NK-92 treated with Interleukin-12 subunit alpha and Interleukin-12 subunit beta, amount 100 ng/mL, for 24 hours (cell line): ENCODE results near the gene HCFC1.

Experiments
- DNase-seq: peaks from one replicate; lab custom pipeline; 2025; lab: John Stamatoyannopoulos, UW

Gene HCFC1

DNA sequence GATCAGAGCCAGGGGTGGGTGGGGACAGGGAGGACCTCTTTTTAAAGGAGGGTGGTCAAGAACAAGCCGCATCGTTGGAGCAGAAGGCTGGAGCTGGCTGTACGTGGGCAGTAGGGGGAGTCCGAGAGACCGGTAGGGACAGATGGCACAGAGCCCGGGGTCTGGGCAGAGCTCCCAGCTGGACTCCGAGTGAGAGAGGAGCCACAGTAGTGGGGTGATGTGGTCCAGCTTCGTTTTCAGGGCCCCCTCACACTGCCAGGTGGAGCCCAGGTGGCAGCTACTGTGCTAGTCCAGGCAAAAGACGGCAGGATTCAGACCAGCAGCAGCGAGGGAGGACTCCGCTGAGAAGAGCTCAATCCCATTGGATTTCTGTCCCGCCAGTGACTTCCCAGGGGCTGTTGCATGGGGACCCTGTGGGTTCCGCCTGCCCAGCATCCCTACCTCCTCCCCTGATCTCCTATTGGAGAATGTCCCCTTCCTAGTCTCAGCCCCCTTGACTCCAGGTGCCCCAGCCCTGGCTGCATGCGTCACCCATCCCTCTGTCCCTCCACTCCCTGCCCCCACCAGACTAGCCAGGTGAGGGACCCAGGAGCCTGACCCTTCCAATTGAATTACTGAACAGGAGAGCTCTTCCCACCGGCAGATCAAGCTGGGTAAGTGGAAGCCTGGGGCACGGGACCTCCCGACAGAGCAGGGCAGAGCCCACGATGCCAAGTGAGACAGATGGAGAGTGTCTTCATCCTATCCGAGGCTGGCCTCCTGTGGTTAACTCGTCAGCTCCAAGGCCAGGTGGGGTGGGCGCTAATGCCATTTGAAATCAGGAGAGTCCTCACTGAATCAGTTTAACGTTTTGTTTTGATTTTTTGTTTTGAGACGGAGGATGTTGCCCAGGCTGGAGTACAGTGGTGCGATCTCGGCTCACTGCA, 48.4 kb downstream of the HCFC1 start:
- DNase-seq = no peak

DNA sequence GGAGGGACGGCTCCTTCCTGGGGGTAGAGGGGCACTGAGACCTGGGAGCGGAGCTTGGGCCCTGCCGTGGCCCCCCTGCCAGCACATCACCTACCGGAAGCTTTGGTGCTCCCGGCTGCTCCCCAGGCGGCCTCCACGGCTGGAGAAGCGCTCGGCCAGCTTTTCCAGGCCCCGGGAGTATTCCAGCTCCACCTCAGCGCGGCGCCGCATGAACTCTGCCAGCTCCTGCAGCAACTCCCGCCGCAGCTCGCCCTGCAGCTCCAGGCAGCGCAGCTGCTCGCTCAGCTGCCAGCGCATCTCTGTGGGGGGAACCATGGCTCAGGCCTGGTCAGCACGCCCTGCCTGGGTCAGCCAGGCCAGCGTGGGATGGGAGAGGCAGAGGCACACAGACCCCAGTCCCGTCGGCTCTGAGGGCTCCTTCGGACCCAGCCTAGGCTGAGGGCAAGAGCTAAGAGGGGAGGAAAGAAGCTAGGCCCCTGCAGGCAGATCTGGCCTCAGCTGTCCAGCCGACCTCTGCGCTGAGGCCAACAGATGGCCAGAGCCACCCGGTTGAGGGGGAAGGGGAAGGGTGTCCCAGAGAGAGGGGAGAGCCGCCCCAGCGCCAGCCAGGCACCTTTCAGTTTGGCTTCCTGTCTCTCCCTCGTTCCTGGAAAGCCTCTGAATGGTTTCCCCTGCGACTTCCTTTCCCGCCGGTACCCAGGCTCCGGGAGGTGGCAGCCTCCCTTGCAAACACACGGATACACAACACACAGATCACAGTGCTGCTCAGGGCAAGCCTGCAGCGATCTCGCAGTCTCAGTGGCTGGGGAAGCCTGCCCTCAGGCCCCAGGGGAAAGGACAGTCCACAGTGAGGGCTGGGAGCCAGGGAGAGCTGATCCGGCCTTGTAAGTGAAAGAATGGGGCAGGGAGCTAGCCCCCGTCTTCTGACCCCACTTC, 49.8 kb downstream of the HCFC1 start:
- DNase-seq = no peak

DNA sequence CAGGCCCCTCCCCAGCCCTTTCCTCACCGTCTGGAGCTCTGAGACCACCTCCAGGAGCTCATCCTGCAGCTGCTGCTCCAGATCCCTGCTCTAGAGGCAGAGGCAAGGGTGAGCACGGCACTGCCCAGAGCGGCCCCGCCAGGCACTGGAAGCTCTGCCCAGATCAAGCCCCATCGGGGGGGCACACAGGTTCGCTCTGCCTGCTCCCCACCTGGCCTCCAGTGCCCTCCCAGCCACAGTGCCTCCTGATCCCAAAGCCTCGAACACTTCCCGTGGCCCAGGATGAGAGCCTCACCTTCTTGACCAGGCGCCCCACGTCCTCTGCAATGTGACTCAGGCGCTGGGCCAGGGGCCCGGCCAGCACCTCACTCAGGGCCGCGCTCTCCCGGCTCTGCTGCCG, 50.5 kb downstream of the HCFC1 start:
- DNase-seq = no peak

DNA sequence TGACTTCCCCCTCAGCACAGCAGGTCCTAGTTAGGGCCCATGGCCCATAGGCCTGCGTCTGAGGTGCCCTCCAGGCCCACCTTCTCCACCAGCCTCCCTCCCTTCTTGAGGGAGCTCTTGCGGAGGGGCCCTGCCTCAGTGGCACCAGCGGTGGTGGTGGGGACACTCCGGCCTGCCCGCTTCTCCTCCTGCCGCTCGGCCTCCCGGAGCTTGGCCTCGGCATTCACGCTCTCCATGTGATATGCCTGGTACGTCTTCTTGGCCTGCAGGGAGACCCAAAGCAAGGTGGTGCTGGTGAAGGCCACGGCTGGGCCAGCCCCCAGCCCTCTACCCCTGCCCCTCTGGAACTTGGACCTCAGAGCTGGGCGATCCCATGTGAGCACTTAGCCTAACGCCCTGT, 51.1 kb downstream of the HCFC1 start:
- no peak for DNase-seq

DNA sequence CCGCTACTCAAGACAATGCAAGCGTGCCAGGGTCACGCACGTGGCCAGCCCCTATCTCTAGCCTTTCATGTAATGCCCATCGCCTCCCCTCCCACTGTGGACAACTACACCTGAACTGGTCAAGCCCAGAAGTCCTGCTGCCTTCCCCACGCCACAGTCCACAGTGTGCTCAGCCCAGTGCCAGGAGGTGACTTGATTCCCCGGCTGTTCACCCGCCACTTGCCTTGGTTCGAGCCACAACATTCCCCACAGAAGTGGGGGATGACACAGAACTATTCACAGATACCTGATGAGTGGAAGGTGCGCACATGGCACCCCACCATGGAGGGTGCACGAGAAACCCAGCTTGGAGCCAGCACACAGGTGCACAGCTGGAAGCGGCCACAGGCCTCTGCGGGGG, 52.3 kb downstream of the HCFC1 start:
- DNase-seq = no peak

DNA sequence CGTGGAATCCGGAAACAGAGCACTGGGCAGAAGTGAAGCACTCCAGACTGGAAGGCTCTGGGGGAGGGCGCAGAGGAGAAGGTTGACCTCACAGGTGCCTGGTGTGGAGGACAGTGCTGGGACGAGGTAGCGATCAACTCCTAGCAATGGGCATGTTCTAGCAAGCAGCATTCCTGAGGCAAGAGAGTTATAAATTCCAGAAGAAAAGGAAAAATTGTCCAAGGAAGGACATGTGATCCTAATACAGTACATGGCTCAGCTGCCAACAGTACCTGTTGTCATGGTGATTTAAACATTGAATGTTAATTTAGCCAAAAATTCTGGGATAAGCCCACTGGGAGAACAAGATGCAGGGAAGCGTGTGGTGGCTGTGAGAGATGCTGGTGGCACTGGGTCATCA, 53.7 kb downstream of the HCFC1 start:
- no peak for DNase-seq

DNA sequence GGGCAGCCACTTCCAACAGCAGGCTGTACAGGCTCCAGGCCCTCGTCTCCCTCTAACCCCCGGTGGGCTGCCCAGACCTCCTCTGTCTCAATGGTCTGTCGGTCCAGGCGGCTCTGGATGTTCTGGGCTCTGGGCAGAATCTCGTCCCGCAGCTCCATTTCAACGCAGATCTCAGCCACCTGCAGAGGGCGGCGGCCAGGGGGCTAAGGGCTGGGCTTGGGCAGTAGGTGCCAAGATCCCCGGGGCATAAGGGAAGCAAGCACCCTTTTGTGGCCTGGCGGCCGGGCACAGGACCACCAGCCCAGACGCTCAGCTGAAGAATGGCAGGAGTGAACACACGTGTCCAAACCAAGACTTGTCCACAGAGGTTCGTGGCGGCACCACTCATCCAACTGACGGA, 57.9 kb downstream of the HCFC1 start:
- DNase-seq = no peak

DNA sequence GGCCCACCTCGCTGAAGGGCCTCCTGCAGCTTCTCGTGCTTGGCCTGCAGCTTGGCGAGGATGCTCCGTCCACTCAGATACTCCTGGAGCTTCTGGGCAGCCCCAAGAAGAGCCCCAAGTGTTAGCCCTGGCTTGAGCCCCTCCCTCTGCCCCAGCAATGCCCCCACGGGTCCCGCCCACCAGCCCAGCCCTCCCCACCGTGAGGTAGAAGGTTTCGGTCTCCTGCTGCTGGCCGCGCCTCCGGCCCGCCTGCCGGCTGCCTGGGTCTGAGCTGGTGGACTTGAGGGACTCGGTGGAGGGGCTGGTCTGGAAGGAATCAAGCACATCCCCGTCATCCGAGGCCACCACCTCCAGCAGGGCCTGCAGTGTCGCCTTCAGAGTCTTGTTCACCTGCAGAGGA, 58.4 kb downstream of the HCFC1 start:
- no peak for DNase-seq

DNA sequence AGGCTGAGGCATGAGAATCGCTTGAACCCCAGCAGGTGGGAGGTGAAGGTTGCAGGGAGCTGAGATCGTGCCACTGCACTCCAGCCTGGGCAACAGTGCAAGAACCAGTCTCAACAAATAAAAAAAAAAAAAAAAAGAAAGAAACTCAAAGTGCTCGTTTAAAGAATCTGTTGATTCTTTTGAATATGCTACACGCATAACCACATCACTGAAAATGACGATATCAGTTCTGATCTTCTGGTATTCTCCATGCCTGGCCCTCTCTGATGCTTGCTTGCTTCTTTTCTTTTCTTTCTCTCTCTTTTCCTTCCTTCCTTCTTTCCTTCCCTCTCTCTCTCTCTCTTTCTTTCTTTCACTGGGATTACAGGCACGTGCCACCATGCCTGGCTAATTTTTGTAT, 59.8 kb downstream of the HCFC1 start:
- no peak for DNase-seq

DNA sequence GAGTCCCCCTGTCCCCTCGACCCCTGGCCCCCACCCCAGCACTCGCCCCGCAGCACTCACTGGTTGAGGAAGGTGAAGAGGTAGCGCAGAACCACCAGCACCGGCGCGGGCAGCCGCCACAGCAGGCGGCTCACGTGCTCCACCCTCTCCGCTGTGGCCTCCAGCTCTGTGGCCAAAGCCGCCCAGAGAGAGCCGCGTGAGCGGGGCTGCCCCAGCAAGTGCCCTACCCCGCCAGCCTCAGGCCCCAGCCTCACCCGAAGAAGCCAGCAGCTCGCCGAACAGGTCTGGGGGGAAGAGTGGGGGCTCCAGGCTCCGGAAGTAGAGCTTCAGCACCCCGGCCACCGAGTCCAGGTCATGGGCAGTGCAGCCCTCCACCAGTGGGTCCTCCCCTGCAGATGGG, 61.2 kb downstream of the HCFC1 start:
- DNase-seq = no peak

DNA sequence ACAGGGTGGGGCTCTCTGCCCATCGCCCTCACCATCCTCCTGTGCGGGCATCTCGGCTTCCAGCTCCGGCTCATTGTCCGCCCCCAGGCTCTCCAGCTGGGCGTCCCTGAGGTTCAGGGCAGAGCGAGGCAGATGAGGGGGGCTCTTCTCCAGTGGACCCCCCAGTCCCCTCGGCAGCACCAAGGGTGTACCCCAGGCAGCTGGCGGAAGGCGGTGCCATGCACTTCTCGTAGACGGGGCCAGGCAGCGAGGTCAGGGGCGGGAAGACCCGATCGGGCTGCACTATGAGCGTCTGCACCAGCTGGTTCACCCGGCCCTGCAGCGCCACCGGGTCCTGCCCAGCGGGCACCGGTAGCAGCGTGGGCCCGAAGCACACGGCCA, 61.6 kb downstream of the HCFC1 start:
- DNase-seq = no peak

DNA sequence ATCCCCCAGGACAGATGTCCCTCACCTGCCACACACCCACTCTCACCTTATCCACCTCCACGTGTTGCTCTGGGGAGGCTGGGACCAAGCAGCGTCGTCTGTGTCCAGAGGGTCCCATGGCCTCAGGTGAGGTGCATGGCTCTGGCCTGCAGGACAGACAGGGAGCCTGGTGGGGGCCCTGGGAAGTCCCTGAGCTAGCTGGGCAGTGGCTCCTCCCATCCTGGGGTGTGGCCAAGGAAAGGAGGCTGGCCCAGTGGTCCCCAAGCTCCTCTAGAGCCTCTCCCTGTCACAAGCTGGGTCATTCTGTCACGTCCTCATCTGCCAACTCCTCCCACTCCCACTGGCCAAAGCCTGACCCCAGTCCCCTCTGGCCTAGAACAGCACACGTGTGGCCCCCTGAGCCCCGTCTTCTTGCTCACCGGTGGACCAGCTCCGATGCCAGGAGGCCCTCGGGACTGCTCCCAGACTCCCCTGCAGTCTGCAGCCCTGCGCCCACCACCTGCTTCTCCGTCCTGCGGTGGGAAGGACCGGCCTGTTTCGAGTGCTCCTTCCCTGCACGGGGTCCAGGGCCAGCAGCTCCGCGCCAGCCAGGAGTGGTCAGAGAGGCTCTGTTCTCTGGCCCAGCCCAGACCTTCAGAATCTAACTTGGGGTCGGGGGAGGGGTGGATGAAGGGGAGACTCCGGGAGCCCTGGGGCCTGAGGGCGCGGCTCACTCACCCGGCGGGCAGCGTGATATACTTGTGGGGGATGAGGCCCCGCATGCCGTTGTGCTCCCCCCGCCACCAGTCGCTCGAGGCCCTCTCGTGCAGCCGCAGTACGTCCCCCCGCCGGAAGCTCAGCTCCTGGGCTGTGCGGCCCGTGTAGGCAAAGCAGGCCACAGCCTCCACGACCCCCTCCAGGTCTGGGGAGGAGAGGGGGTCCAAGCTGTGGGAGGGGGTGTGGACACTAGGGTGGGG, 62.3 kb downstream of the HCFC1 start:
- no peak for DNase-seq

DNA sequence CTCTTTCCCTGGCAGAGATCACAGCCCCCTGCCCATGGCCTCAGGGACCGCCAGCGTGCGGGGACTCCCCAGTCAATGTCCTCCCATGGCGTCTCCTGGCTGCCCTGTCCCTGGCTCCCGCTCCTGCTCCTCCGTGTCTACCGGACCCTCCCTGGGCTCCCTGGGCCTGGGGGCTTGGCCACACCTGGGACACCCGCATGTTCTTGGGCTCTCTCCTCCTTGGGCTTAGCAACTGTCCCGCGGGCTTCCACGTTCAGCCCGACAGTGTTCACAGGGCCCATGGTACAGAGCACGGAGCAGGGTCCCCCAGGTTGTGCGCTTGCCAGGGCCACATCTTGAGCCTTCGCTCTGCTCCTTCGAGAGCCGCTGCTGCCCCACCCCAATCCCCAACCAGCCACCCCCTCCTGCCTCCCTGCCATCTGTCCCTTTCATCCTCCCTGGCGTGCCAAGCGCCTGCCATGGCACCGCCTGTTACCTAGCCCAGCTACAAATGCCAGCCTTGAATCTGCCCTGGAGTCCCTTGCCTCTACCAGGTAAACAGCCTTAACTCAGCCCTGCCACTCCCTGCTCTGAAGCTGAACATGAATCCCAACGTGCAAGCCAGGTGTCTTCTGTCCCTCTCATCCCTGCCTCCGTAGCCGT, 63.3 kb downstream of the HCFC1 start:
- DNase-seq = no peak

DNA sequence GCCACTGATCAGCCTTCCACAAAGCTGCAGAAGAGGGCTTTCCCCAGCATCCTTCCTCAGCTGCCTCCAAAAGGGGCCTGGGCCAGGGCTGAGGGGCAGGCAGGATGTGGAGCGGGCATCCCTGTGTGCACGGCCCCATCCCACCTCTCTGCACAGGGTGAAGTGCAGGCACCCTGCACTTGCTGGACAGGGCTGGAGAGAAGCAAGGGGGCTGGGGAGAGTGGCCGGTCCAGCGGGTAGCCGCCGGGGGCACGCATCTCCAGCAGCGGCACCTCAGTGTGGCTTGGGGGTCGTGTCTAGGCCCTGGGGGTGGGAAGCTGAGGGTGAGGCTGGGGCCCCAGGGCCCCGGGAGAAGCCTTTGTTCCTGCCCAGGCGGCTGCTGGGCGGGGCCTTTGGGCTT, 64.2 kb downstream of the HCFC1 start:
- DNase-seq = no peak

DNA sequence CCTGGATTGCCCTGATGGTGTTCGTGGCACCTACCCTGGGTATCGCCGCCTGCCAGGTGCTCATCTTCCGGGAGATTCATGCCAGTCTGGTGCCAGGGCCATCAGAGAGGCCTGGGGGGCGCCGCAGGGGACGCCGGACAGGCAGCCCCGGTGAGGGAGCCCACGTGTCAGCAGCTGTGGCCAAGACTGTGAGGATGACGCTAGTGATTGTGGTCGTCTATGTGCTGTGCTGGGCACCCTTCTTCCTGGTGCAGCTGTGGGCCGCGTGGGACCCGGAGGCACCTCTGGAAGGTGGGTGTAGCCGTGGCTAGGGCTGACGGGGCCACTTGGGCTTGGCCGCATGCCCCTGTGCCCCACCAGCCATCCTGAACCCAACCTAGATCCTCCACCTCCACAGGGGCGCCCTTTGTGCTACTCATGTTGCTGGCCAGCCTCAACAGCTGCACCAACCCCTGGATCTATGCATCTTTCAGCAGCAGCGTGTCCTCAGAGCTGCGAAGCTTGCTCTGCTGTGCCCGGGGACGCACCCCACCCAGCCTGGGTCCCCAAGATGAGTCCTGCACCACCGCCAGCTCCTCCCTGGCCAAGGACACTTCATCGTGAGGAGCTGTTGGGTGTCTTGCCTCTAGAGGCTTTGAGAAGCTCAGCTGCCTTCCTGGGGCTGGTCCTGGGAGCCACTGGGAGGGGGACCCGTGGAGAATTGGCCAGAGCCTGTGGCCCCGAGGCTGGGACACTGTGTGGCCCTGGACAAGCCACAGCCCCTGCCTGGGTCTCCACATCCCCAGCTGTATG, 65.3 kb downstream of the HCFC1 start:
- no peak for DNase-seq

DNA sequence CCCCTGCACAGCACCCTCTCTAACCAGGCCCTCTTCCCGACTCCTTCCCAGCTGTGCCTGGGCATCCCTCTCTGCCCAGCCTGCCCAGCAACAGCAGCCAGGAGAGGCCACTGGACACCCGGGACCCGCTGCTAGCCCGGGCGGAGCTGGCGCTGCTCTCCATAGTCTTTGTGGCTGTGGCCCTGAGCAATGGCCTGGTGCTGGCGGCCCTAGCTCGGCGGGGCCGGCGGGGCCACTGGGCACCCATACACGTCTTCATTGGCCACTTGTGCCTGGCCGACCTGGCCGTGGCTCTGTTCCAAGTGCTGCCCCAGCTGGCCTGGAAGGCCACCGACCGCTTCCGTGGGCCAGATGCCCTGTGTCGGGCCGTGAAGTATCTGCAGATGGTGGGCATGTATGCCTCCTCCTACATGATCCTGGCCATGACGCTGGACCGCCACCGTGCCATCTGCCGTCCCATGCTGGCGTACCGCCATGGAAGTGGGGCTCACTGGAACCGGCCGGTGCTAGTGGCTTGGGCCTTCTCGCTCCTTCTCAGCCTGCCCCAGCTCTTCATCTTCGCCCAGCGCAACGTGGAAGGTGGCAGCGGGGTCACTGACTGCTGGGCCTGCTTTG, 66.0 kb downstream of the HCFC1 start:
- DNase-seq = no peak

DNA sequence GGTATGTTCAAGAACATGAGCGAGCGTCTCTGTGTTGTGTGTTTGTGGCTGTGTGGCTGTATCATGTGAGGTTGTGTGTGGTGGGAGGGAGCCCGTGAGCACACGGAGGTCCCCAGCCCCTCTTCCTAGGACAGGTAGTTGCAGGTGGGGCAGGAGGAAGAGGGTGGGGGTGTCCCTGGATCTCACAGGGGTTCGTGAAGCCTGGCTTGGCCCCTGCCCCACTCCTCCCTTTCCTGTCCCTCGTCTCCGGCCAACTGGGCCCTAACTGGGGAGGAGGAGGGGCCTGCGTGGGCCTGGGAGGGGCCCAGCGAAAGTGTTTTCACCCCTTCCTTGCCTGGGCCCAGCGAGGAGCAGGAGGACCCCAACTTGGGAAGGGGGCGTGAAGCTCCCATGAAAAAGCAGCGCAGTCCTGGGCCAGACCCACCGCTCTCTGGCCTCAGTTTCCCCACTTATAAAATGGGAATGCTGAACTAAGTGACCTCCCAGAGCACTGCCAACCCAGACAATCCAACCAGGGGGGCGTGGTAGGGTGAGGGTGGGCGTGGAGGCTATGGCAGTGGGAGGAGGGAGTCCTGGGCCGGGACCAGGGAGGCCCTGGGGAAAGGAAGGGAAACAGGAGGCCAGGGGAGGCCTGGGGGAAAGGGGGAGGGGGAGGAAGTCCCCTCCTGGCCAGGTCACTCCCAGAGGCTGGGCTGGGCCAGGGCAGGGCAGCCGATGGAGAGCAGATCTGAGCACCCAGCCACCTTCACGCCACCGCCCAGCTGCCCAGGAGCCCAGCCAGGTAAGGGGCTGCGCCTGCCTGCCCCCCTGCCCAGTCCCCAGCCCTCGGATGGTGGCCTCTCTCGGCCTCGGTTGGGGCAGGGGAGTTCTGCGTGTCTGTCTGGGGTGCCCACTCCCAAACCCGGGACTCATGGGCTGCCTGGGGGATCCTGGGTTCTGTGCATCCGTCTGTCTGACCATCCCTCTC, 67.3 kb downstream of the HCFC1 start, which contains the start of gene AVPR2:
AVPR2 (plus strand) TSS at position 683 of the 967 bp plus-strand sequence. CDS start 473 bp downstream, outside the sequence.
- DNase-seq = no peak

DNA sequence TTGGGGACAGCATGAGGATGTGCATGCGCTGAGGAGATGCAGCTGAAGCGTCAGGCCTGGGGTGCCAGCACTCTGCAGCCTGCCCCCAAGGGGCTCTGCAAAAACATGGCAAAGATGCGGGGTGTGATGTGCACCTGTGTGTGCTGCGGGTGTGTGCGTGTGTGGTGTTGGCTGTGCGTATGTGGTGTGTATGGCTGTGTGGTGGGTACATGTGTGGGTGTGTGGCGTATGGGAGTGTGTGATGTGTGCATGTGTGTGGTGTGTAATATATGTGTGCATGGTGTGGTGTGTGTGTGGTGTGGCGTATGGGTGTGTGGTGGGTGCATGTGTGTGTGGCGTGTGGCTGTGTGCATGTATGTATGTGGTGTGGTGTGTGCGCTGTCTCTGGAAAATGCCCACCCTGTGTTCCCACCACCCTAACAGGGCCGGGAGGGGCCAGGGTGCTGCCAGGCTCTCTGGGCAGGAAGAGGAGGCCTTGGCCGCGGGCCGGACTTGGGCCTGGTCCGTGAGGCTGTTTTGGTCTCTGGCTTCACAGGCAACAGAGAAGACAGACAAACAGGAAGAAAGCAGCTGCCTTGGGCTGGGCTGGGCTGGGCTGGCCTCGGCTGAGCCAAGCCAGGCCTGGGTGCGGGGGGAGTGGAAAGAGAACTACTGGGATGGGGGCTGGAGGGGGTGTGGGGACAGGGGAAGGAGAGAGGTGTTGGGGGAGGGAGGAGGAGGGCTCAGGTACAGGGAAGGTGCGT, 68.2 kb downstream of the HCFC1 start:
- DNase-seq = no peak
